H9 (cell line): ENCODE results near the gene MUCL3. TPM values are rescaled to one million over a fixed set of nuclear protein-coding genes. Genes with fewer than 3 reads are reported as not detected.

Experiments used
- DNase-seq: peaks from one replicate; pipeline ENCODE4 v3.0.0-alpha.2; 2017
- H2AFZ ChIP-seq: one replicate; pipeline ENCODE4 v1.6.1; 2013; ENCODE audit warnings: mild to moderate bottlenecking, low read length, control low read depth, moderate library complexity
- H2AK5ac ChIP-seq: 2 replicates; pipeline ENCODE4 v1.6.1; 2013; ENCODE audit warnings: low read length, control low read depth, mixed read lengths; ENCODE audit not compliant: insufficient read length
- H2BK120ac ChIP-seq: one replicate; pipeline ENCODE4 v1.6.1; 2013; ENCODE audit warnings: low read depth, mild to moderate bottlenecking, low read length, control low read depth, inconsistent platforms; ENCODE audit not compliant: poor library complexity, severe bottlenecking
- H2BK12ac ChIP-seq: 2 replicates; pipeline ENCODE4 v1.6.1; 2013; ENCODE audit warnings: low read length, control low read depth, mixed read lengths, low read depth; ENCODE audit not compliant: insufficient read length
- H2BK15ac ChIP-seq: 2 replicates; pipeline ENCODE4 v1.6.1; 2013; ENCODE audit warnings: low read depth, low read length, control low read depth
- H2BK20ac ChIP-seq: one replicate; pipeline ENCODE4 v1.6.1; 2013; ENCODE audit warnings: low read depth, mild to moderate bottlenecking, low read length, control low read depth, inconsistent platforms; ENCODE audit not compliant: poor library complexity, severe bottlenecking
- H2BK5ac ChIP-seq: 2 replicates; pipeline ENCODE4 v1.6.1; 2013; ENCODE audit warnings: low read length, control low read depth, mixed read lengths; ENCODE audit not compliant: insufficient read length
- H3K14ac ChIP-seq: 2 replicates; pipeline ENCODE4 v1.6.1; 2013; ENCODE audit warnings: low read length, control low read depth; ENCODE audit not compliant: insufficient read depth
- H3K18ac ChIP-seq: 2 replicates; pipeline ENCODE4 v1.6.1; 2013; ENCODE audit warnings: low read depth, mild to moderate bottlenecking, mixed read lengths, low read length, control low read depth; ENCODE audit not compliant: insufficient read length
- H3K23ac ChIP-seq: 2 replicates; pipeline ENCODE4 v1.6.1; 2013; ENCODE audit warnings: low read length, control low read depth, mixed read lengths, low read depth; ENCODE audit not compliant: insufficient read length
- H3K23me2 ChIP-seq: 2 replicates; pipeline ENCODE4 v1.6.1; 2013; ENCODE audit warnings: low read depth, mild to moderate bottlenecking, mixed read lengths, low read length, control low read depth; ENCODE audit not compliant: insufficient read length, poor library complexity, severe bottlenecking
- H3K27ac ChIP-seq: 2 replicates; pipeline ENCODE4 v1.5.1; 2013; ENCODE audit warnings: low read length, control low read depth, mixed read lengths, low read depth; ENCODE audit not compliant: insufficient read length
- H3K27me3 ChIP-seq: 2 replicates; pipeline ENCODE4 v1.6.1; 2013; ENCODE audit warnings: low read length, control low read depth, inconsistent platforms; ENCODE audit not compliant: insufficient read depth
- H3K4ac ChIP-seq: 2 replicates; pipeline ENCODE4 v1.6.1; 2013; ENCODE audit warnings: low read depth, mild to moderate bottlenecking, control low read depth, inconsistent platforms, low read length, moderate library complexity
- H3K4me1 ChIP-seq: 2 replicates; pipeline ENCODE4 v1.6.1; 2013; ENCODE audit warnings: low read length, control low read depth, inconsistent platforms; ENCODE audit not compliant: insufficient read depth
- H3K4me2 ChIP-seq: 2 replicates; pipeline ENCODE4 v1.6.1; 2013; ENCODE audit warnings: low read length, control low read depth, mixed read lengths; ENCODE audit not compliant: insufficient read length, insufficient read depth
- H3K56ac ChIP-seq: 2 replicates; pipeline ENCODE4 v1.6.1; 2013; ENCODE audit warnings: low read depth, mild to moderate bottlenecking, mixed read lengths, low read length, control low read depth; ENCODE audit not compliant: insufficient read length
- H3K79me1 ChIP-seq: 2 replicates; pipeline ENCODE4 v1.6.1; 2013; ENCODE audit warnings: low read depth, mild to moderate bottlenecking, moderate library complexity, low read length, control low read depth, inconsistent platforms; ENCODE audit not compliant: insufficient read depth, poor library complexity, severe bottlenecking
- H3K79me2 ChIP-seq: 2 replicates; pipeline ENCODE4 v1.6.1; 2013; ENCODE audit warnings: low read length, control low read depth, inconsistent platforms; ENCODE audit not compliant: insufficient read depth
- H3K9ac ChIP-seq: 2 replicates; pipeline ENCODE4 v1.6.1; 2013; ENCODE audit warnings: low read length, control low read depth, mixed read lengths; ENCODE audit not compliant: insufficient read length; ENCODE audit errors: extremely low read depth
- H3K9me3 ChIP-seq: one replicate; pipeline ENCODE4 v1.6.1; 2013; ENCODE audit warnings: low read depth, low read length, inconsistent platforms; ENCODE audit not compliant: control insufficient read depth
- H3T11ph ChIP-seq: one replicate; pipeline ENCODE4 v1.6.1; 2013; ENCODE audit warnings: mild to moderate bottlenecking, low read length, control low read depth, inconsistent platforms
- H4K20me1 ChIP-seq: one replicate; pipeline ENCODE4 v1.6.1; 2013; ENCODE audit not compliant: control insufficient read depth, insufficient read length, insufficient read depth
- H4K5ac ChIP-seq: 2 replicates; pipeline ENCODE4 v1.6.1; 2013; ENCODE audit warnings: low read depth, mild to moderate bottlenecking, mixed read lengths, low read length, control low read depth; ENCODE audit not compliant: insufficient read length
- H4K8ac ChIP-seq: replicated peaks from 2 replicates; pipeline ENCODE4 v1.6.1; 2013; ENCODE audit warnings: low read length, control low read depth, mixed read lengths, low read depth; ENCODE audit not compliant: insufficient read length
- H4K91ac ChIP-seq: 2 replicates; pipeline ENCODE4 v1.6.1; 2013; ENCODE audit warnings: low read depth, mild to moderate bottlenecking, moderate library complexity, mixed read lengths, low read length, control low read depth; ENCODE audit not compliant: insufficient read length
- H3K27ac Mint-ChIP-seq, 3 experiments: 2 replicates in 2 of 3; 3 replicates in 1 of 3; pipeline ENCODE4 v1.8.0; 2020 to 2021; ENCODE audit warnings: mixed read lengths in 3 of 3, mild to moderate bottlenecking in 1 of 3, moderate library complexity in 1 of 3
- H3K27me3 Mint-ChIP-seq: 2 replicates; pipeline ENCODE4 v1.8.0; 2021; ENCODE audit warnings: low read depth, mild to moderate bottlenecking, moderate library complexity, mixed read lengths
- H3K36me3 Mint-ChIP-seq, 3 experiments: 2 replicates in 2 of 3; 3 replicates in 1 of 3; pipeline ENCODE4 v1.8.0; 2020 to 2021; ENCODE audit warnings: low read depth in 3 of 3, mixed read lengths in 3 of 3; ENCODE audit not compliant: insufficient read depth in 1 of 3
- H3K4me1 Mint-ChIP-seq, 2 experiments: 2 replicates each; pipeline ENCODE4 v1.8.0; 2020; ENCODE audit warnings: mixed read lengths in 2 of 2
- H3K4me3 Mint-ChIP-seq, 2 experiments: 2 replicates in 1 of 2; 3 replicates in 1 of 2; pipeline ENCODE4 v1.8.0; 2020 to 2021; ENCODE audit warnings: mild to moderate bottlenecking in 2 of 2, mixed read lengths in 2 of 2, moderate library complexity in 1 of 2
- H3K9me3 Mint-ChIP-seq, 2 experiments: 2 replicates in 1 of 2; 3 replicates in 1 of 2; pipeline ENCODE4 v1.8.0; 2020; ENCODE audit warnings: mild to moderate bottlenecking in 2 of 2, mixed read lengths in 2 of 2, moderate library complexity in 1 of 2
- CTCF ChIP-seq: fragments of 200-600 bp; sonication (generic); conservative IDR thresholded peaks from 3 replicates; pipeline ENCODE4 v1.8.0; 2021; ENCODE audit warnings: antibody characterized with exemption, mild to moderate bottlenecking
- WGBS: extraction: QIAGEN DNeasy Blood & Tissue Kit; methylation state at CpG from one replicate; pipeline ENCODE4 v1.1.7; 2013; ENCODE audit warnings: missing lambda C conversion rate, low lambda C conversion rate, mixed read lengths; ENCODE audit not compliant: insufficient read length; ENCODE audit errors: extremely low coverage; 5-methylcytosine and 5-hydroxymethylcytosine counted together
- total RNA-seq: library from RNA; stranded (reverse); gene quantifications from 2 replicates; pipeline ENCODE4 v1.2.1, GENCODE V29; 2021

Gene MUCL3
- total RNA-seq, 1 experiment from 2014 or later = 0.15 TPM

DNA sequence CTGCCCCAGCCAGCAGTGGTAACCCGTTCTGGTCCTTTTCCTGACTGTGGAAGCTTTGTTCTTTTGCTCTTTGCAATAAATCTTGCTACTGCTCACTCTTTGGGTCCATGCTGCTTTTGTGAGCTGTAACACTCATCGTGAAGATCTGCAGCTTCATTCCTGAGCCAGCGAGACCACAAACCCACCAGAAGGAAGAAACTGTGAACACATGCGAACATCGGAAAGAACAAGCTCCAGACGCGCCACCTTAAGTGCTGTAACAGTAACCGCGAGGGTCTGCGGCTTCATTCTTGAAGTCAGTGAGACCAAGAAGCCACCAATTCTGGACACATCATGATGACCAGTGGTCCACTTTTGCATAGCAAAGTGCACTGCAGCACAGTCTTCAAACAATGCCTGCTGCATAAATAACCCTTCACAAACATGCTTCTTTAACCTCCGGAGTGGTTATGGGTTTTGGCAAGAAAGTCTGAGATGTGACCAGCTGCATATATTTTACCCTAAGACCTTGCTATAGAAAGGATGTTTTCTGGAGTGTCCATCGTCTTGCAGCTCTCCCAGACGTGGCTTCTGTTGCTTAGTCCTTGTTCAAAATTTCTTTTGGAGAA lies 60.6 kb downstream of the MUCL3 start:
- H4K8ac ChIP-seq = no peak overlapping the region
- H3T11ph ChIP-seq = no peak overlapping the region
- no CpG with 5 or more reads among the region's 13 CpGs for WGBS
- no peak overlapping the region for H2BK15ac ChIP-seq
- H2BK12ac ChIP-seq = no peak overlapping the region
- H2AFZ ChIP-seq = no peak overlapping the region
- Mint-ChIP-seq H3K27me3 (no peaks in the 10 kb centered on the region; the same call in none of the 2 replicates), H3K36me3 (no peaks in the 10 kb centered on the region; a peak in 1 of 7 replicates), H3K4me3 (no peak overlapping the region), H3K27ac (no peak overlapping the region; a peak in 1 of 7 replicates), H3K4me1 (no peaks in the 10 kb centered on the region), H3K9me3 (peaks cover 3 to 8% of the 10 kb centered on the region in 2 experiments; a peak in 4 of 5 replicates)
- H4K5ac ChIP-seq = no peak overlapping the region
- no peaks in the 10 kb centered on the region for H3K79me2 ChIP-seq
- no peaks in the 10 kb centered on the region for H3K9me3 ChIP-seq
- H3K56ac ChIP-seq = no peak overlapping the region
- H3K79me1 ChIP-seq = no peaks in the 10 kb centered on the region
- H2BK20ac ChIP-seq = no peak overlapping the region
- no peak overlapping the region for H2BK120ac ChIP-seq
- H3K23ac ChIP-seq = no peak overlapping the region
- DNase-seq = no peak
- no peak overlapping the region for H4K91ac ChIP-seq
- no peaks in the 10 kb centered on the region for H4K20me1 ChIP-seq
- no peak overlapping the region for H3K9ac ChIP-seq
- TF ChIP-seq CTCF = no peak
- H3K14ac ChIP-seq = no peak overlapping the region
- H3K27me3 ChIP-seq = no peaks in the 10 kb centered on the region
- no peak overlapping the region for H2AK5ac ChIP-seq
- H2BK5ac ChIP-seq = no peak overlapping the region
- H3K18ac ChIP-seq = no peak overlapping the region
- H3K27ac ChIP-seq = no peak overlapping the region
- H3K4me1 ChIP-seq = no peaks in the 10 kb centered on the region
- no peaks in the 10 kb centered on the region for H3K23me2 ChIP-seq
- no peak overlapping the region for H3K4me2 ChIP-seq
- H3K4ac ChIP-seq = no peak overlapping the region
